Osteoblast (primary cell): ENCODE results near the gene TNFRSF4. TPM values are rescaled to one million over a fixed set of nuclear protein-coding genes. Genes with fewer than 3 reads are reported as not detected.

Experiments used
- DNase-seq: peaks from one replicate; pipeline ENCODE4 v3.0.0; 2011; ENCODE audit warnings: low spot score, mixed read lengths; ENCODE audit not compliant: insufficient read length; ENCODE audit errors: missing footprints
- H2AFZ ChIP-seq: 2 replicates; pipeline ENCODE4 v1.6.0; 2011; ENCODE audit warnings: mild to moderate bottlenecking, low read length
- H3K27ac ChIP-seq: 2 replicates; pipeline ENCODE4 v1.5.1; 2011; ENCODE audit warnings: mild to moderate bottlenecking, low read depth, low read length, moderate library complexity
- H3K27me3 ChIP-seq: 2 replicates; pipeline ENCODE4 v1.6.0; 2012; ENCODE audit warnings: mild to moderate bottlenecking, control low read depth, inconsistent platforms, low read length, moderate library complexity; ENCODE audit not compliant: insufficient read depth
- H3K36me3 ChIP-seq: 2 replicates; pipeline ENCODE4 v1.5.1; 2011; ENCODE audit warnings: mild to moderate bottlenecking, low read length, control low read depth, moderate library complexity; ENCODE audit not compliant: insufficient read depth
- H3K4me1 ChIP-seq: 2 replicates; pipeline ENCODE4 v1.5.1; 2011; ENCODE audit warnings: mild to moderate bottlenecking, low read length, control low read depth, moderate library complexity; ENCODE audit not compliant: insufficient read depth
- H3K4me2 ChIP-seq: 2 replicates; pipeline ENCODE4 v1.6.0; 2011; ENCODE audit warnings: mild to moderate bottlenecking, low read length; ENCODE audit not compliant: insufficient read depth
- H3K4me3 ChIP-seq: fragments of 200-600 bp; sonication (generic); 3 replicates; pipeline ENCODE4 v1.5.1; 2012; ENCODE audit warnings: mild to moderate bottlenecking, low read length, inconsistent platforms; ENCODE audit not compliant: insufficient read depth
- H3K79me2 ChIP-seq: 2 replicates; pipeline ENCODE4 v1.6.0; 2012; ENCODE audit warnings: mild to moderate bottlenecking, low read length, control low read depth, inconsistent platforms; ENCODE audit not compliant: insufficient read depth
- H3K9me3 ChIP-seq: 2 replicates; pipeline ENCODE4 v1.5.1; 2011; ENCODE audit warnings: low read depth, low read length, control low read depth
- H4K20me1 ChIP-seq: 2 replicates; pipeline ENCODE4 v1.6.0; 2012; ENCODE audit warnings: mild to moderate bottlenecking, low read length, control low read depth; ENCODE audit not compliant: insufficient read depth
- CTCF ChIP-seq: IDR thresholded peaks from 2 replicates; pipeline ENCODE4 v1.5.1; 2011; ENCODE audit warnings: mild to moderate bottlenecking, low read depth, low read length, moderate library complexity; ENCODE audit errors: extremely low read depth
- total RNA-seq: library from RNA; depleted of rRNA; stranded (reverse); fragments of >200 nt; gene quantifications from 2 replicates; pipeline ENCODE4 v1.2.3, GENCODE V29; 2012

Gene TNFRSF4
- total RNA-seq, 1 donor = under 0.01 TPM

- DNase-seq = no peak
- H3K27me3 ChIP-seq = peaks cover 21% of the 10 kb centered on the region
- TF ChIP-seq CTCF = no peak
- H3K4me1 ChIP-seq = peaks cover 13% of the 10 kb centered on the region
- no peaks in the 10 kb centered on the region for H3K9me3 ChIP-seq
- no peak overlapping the region for H2AFZ ChIP-seq
- no peak overlapping the region for H3K4me3 ChIP-seq
- no peak overlapping the region for H3K27ac ChIP-seq
- H4K20me1 ChIP-seq = peaks cover 22% of the 10 kb centered on the region
- no peak overlapping the region for H3K4me2 ChIP-seq
- H3K36me3 ChIP-seq = no peaks in the 10 kb centered on the region
- H3K79me2 ChIP-seq = peaks cover 43% of the 10 kb centered on the region
Observed at GRCh38 chr1:1234180-1234808, 20.3 kb upstream of the TNFRSF4 start.

GRCh38 chr1:1233567-1233892 lies 19.6 kb upstream of the TNFRSF4 start:
- H3K27me3 ChIP-seq = peaks cover 15% of the 10 kb centered on the region
- no peak overlapping the region for H3K4me3 ChIP-seq
- H3K9me3 ChIP-seq = no peaks in the 10 kb centered on the region
- no peak overlapping the region for H3K4me2 ChIP-seq
- TF ChIP-seq CTCF = no peak
- peaks cover 51% of the 10 kb centered on the region for H3K79me2 ChIP-seq
- H2AFZ ChIP-seq = no peak overlapping the region
- peaks cover 13% of the 10 kb centered on the region for H3K4me1 ChIP-seq
- no peak for DNase-seq
- H3K27ac ChIP-seq = no peak overlapping the region
- H3K36me3 ChIP-seq = peaks cover 3% of the 10 kb centered on the region
- H4K20me1 ChIP-seq = peaks cover 26% of the 10 kb centered on the region

GRCh38 chr1:1232796-1233566 lies 19.0 kb upstream of the TNFRSF4 start:
- DNase-seq = no peak
- Histone ChIP-seq H3K9me3 (no peaks in the 10 kb centered on the region), H3K27ac (no peak overlapping the region), H3K79me2 (peaks cover 56% of the 10 kb centered on the region), H2AFZ (no peak overlapping the region), H4K20me1 (peaks cover 26% of the 10 kb centered on the region), H3K27me3 (peaks cover 9% of the 10 kb centered on the region), H3K4me1 (peaks cover 13% of the 10 kb centered on the region), H3K4me3 (peak overlapping the region; percentile 38), H3K4me2 (no peak overlapping the region), H3K36me3 (peaks cover 7% of the 10 kb centered on the region)
- no peak for TF ChIP-seq CTCF

GRCh38 chr1:1232208-1232795 lies 18.3 kb upstream of the TNFRSF4 start, which contains the start of gene B3GALT6:
B3GALT6 (plus strand) TSS chr1:1232237; CDS start chr1:1232279, 42 bp downstream.
- Histone ChIP-seq H3K27ac (peak within 1 kb of the TSS; percentile 80), H3K79me2 (peaks cover 63% of the 10 kb centered on the region), H3K36me3 (peaks cover 12% of the 10 kb centered on the region), H3K4me2 (peak within 1 kb of the TSS; percentile 100), H3K9me3 (no peaks in the 10 kb centered on the region), H3K27me3 (peaks cover 2% of the 10 kb centered on the region), H3K4me3 (peak within 1 kb of the TSS; percentile 91), H3K4me1 (peaks cover 13% of the 10 kb centered on the region), H4K20me1 (peaks cover 32% of the 10 kb centered on the region), H2AFZ (peak within 1 kb of the TSS; percentile 87)
- DNase-seq = no peak
- TF ChIP-seq CTCF = no peak
